Stimulated activated naive CD8-positive, alpha-beta T cell treated with anti-CD3 and anti-CD28 coated beads, Interleukin-15, amount 100 ng/mL, for 72 hours (primary cell): ENCODE results near the gene FSD2.
A peak's percentile ranks its signal among the peaks of the same experiment; 100 is the strongest.
"Not testable (repeated sequence)": the region's sequence is repeated elsewhere in the genome, so short reads cannot be mapped to it uniquely, and the experiment has no call there.

Experiments used
- ATAC-seq: fragments of 150-1000 bp; cut with Tn5 transposase; 2 replicates; pipeline ENCODE4 v1.10.0; 2021; ENCODE audit warnings: mild to moderate bottlenecking, moderate library complexity
- DNase-seq, 2 donors: peaks; one replicate each; pipeline ENCODE4 v3.0.0; 2021 to 2022
- H3K27ac Mint-ChIP-seq, 2 donors: one replicate each; pipeline ENCODE4 v1.8.0; 2022; ENCODE audit warnings: mild to moderate bottlenecking in 2 of 2, mixed read lengths in 2 of 2, moderate library complexity in 2 of 2
- H3K27me3 Mint-ChIP-seq: one replicate; pipeline ENCODE4 v1.8.0; 2022; ENCODE audit warnings: mixed read lengths
- H3K4me1 Mint-ChIP-seq: one replicate; pipeline ENCODE4 v1.8.0; 2022; ENCODE audit warnings: mild to moderate bottlenecking, mixed read lengths
- H3K4me3 Mint-ChIP-seq, 2 donors: one replicate each; pipeline ENCODE4 v1.8.0; 2022; ENCODE audit warnings: mild to moderate bottlenecking in 2 of 2, mixed read lengths in 2 of 2, moderate library complexity in 1 of 2
- H3K9me3 Mint-ChIP-seq, 2 donors: one replicate each; pipeline ENCODE4 v1.8.0; 2022; ENCODE audit warnings: mixed read lengths in 2 of 2

FSD2 gene

GRCh38 chr15:82743810-82744209, 62.1 kb downstream of the FSD2 start:
- Mint-ChIP-seq H3K9me3 (no peaks in the 10 kb centered on the region), H3K4me1 (peaks cover 6% of the 10 kb centered on the region), H3K27me3 (no peaks in the 10 kb centered on the region), H3K4me3 (no peak overlapping the region), H3K27ac (no peak overlapping the region)
- ATAC-seq (no peak), DNase-seq (no peak)

- DNase-seq (no peak), ATAC-seq (no peak)
- Mint-ChIP-seq H3K4me3 (no peak overlapping the region), H3K27me3 (no peaks in the 10 kb centered on the region), H3K27ac (peak overlapping the region in 1 of 2 donors; percentile 28), H3K4me1 (no peaks in the 10 kb centered on the region), H3K9me3 (no peaks in the 10 kb centered on the region)
Observed at GRCh38 chr15:82742134-82742533, 63.7 kb downstream of the FSD2 start.

DNA sequence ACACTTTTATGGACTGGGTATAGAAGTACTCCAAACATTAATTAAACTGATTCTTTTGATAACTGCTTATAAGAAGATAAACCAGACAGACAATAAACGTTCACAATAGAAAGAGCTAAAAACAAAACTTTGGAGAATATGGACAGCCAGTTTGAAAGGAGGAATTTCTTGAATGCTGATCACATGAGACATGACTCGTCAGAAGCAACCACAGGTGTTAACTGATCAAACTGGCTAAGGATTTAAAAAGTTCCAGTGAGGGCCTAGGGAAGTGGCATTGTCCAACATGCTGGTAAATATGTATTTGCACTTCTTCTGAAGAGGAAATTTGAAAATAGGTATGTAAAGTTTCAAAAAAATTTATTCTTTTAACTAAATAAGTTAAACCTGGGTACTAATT, 66.8 kb downstream of the FSD2 start:
- ATAC-seq (no peak), DNase-seq (no peak)
- Mint-ChIP-seq H3K27me3 (no peaks in the 10 kb centered on the region), H3K27ac (no peak overlapping the region), H3K4me1 (no peaks in the 10 kb centered on the region), H3K4me3 (no peak overlapping the region), H3K9me3 (no peaks in the 10 kb centered on the region)

DNA sequence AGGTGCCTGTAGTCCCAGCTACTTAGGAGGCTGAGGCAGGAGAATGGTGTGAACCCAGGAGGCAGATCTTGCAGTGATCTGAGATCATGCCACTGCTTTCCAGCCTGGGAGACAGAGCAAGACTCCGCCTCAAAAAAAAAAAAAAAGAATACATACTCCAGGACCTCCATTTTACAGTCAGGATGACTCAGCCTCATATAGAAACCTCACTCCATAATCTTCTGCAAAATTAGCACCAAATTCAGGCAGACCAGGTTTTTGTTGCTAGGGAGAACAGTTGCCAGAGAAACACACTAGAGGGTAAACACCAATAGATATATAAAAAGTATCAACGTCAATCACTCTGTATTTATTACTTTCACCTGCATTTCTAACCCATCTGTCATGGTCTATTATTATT, 67.9 kb downstream of the FSD2 start:
- Mint-ChIP-seq H3K9me3 (no peaks in the 10 kb centered on the region), H3K4me1 (no peaks in the 10 kb centered on the region), H3K4me3 (no peak overlapping the region), H3K27me3 (no peaks in the 10 kb centered on the region), H3K27ac (peak overlapping the region in 1 of 2 donors; percentile 79)
- DNase-seq (no peak), ATAC-seq (no peak)

DNA sequence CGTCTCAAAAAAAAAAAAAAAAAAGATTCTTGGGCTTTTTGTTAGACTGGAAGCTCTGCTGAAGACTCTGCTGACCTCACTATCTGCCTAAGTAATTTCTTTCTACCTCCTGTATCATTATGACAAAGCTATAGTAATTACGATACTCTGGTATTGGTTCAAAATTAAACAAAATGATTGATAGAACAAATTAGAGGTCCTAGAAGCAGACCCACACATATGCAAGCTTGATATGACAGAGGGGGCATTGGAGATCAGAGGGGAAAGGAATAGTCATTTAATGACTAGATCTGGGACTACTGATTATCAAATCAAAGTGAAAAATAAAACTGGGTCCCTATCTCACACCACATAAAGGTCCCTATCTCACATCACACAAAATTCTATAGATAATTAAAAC, 74.3 kb downstream of the FSD2 start:
- H3K27ac Mint-ChIP-seq = no peak overlapping the region
- H3K4me1 Mint-ChIP-seq = no peaks in the 10 kb centered on the region
- H3K27me3 Mint-ChIP-seq = no peaks in the 10 kb centered on the region
- H3K4me3 Mint-ChIP-seq = no peak overlapping the region
- ATAC-seq (no peak), DNase-seq (no peak)
- no peaks in the 10 kb centered on the region for H3K9me3 Mint-ChIP-seq

- Mint-ChIP-seq H3K27me3 (no peaks in the 10 kb centered on the region), H3K4me3 (no peak overlapping the region), H3K9me3 (no peaks in the 10 kb centered on the region), H3K27ac (no peak overlapping the region), H3K4me1 (no peaks in the 10 kb centered on the region)
- DNase-seq (no peak), ATAC-seq (no peak)
Observed at GRCh38 chr15:82730022-82730530, 75.8 kb downstream of the FSD2 start.

- H3K27me3 Mint-ChIP-seq = peaks cover 7% of the 10 kb centered on the region
- ATAC-seq (no peak), DNase-seq (no peak)
- H3K4me3 Mint-ChIP-seq = no peak overlapping the region
- H3K27ac Mint-ChIP-seq = no peak overlapping the region
- no peaks in the 10 kb centered on the region for H3K4me1 Mint-ChIP-seq
- H3K9me3 Mint-ChIP-seq = no peaks in the 10 kb centered on the region
Observed at GRCh38 chr15:82726816-82727215, 79.1 kb downstream of the FSD2 start.

- Mint-ChIP-seq H3K27me3 (peaks cover 31% of the 10 kb centered on the region), H3K4me3 (no peak overlapping the region)
- DNase-seq = no peak
Observed at GRCh38 chr15:82715003-82715402, 90.9 kb downstream of the FSD2 start.

DNA sequence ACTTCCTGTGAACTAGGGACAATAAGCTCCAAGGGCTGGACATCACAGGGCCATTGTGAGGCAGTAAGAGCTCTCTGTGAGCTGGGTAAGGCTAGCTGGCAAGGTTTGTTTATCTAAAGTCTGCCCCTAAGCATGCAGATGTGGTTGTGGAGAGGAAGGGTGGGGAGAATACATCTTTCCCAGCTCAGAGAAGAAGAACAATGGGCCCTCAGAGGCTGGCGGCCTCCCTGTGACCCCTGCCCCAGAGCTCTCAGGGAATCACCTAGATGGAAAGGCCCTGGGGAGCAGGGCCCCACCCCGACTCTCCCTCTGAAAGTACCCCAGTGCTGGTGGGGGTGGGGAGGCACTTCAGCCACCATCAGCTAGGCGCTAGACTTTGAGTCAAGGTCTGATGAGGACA, 91.9 kb downstream of the FSD2 start:
- ATAC-seq = no peak
- H3K27ac Mint-ChIP-seq = no peak overlapping the region
- peaks cover 31% of the 10 kb centered on the region for H3K27me3 Mint-ChIP-seq
- peaks cover 9 to 11% of the 10 kb centered on the region in 2 donors for H3K9me3 Mint-ChIP-seq
- no peaks in the 10 kb centered on the region for H3K4me1 Mint-ChIP-seq
- no peak for DNase-seq
- H3K4me3 Mint-ChIP-seq = no peak overlapping the region

More at GRCh38 chr15:82715003-82715402, 90.9 kb downstream of the FSD2 start:
- Mint-ChIP-seq H3K27ac (no peak overlapping the region), H3K9me3 (peaks cover 9 to 11% of the 10 kb centered on the region in 2 donors), H3K4me1 (no peaks in the 10 kb centered on the region)
- no peak for ATAC-seq

- Mint-ChIP-seq H3K27me3 (peaks cover 31% of the 10 kb centered on the region), H3K4me3 (no peak overlapping the region), H3K27ac (no peak overlapping the region), H3K9me3 (peaks cover 3 to 9% of the 10 kb centered on the region in 2 donors), H3K4me1 (no peaks in the 10 kb centered on the region)
- DNase-seq = no peak
- ATAC-seq = no peak
Observed at GRCh38 chr15:82712036-82712435, 93.8 kb downstream of the FSD2 start.

DNA sequence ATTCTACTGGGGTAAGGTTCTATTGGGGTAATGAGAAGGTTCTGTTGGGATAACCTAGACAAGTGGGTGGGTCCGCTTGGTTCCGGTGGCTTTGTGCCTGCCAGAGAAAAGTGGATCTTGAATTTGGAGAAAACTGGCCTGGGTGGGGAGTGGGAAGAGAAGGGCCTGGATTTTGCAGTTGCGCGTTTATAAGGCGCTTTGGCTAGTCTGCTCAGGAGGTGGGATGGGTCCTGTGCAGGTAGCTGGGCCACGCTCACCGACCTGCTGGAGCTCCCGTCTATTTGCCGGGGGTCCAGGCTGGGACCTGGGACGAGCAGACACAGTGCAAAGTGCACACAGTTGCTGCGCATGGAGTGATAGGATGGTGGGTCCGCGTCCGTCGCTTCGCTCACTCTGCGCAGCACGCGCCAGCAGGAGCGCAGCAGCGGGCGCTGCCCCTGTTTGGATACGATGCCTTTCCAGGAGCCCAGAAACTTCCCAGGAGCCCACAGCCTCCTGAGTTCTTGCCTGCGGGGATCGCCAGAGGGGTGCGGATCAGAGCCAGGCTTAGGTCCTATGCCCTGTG, 94.9 kb downstream of the FSD2 start:
- Mint-ChIP-seq H3K27me3 (peaks cover 31% of the 10 kb centered on the region), H3K9me3 (no peaks in the 10 kb centered on the region), H3K27ac (peak overlapping the region in 1 of 2 donors; percentile 27), H3K4me3 (no peak overlapping the region), H3K4me1 (no peaks in the 10 kb centered on the region)
- DNase-seq (no peak), ATAC-seq (no peak)

GRCh38 chr15:82710208-82710555, 95.7 kb downstream of the FSD2 start:
- Mint-ChIP-seq H3K27me3 (peaks cover 31% of the 10 kb centered on the region), H3K4me3 (peak overlapping the region; percentile 68 to 69), H3K9me3 (no peaks in the 10 kb centered on the region), H3K27ac (no peak overlapping the region), H3K4me1 (no peaks in the 10 kb centered on the region)
- ATAC-seq (no peak), DNase-seq (no peak)

DNA sequence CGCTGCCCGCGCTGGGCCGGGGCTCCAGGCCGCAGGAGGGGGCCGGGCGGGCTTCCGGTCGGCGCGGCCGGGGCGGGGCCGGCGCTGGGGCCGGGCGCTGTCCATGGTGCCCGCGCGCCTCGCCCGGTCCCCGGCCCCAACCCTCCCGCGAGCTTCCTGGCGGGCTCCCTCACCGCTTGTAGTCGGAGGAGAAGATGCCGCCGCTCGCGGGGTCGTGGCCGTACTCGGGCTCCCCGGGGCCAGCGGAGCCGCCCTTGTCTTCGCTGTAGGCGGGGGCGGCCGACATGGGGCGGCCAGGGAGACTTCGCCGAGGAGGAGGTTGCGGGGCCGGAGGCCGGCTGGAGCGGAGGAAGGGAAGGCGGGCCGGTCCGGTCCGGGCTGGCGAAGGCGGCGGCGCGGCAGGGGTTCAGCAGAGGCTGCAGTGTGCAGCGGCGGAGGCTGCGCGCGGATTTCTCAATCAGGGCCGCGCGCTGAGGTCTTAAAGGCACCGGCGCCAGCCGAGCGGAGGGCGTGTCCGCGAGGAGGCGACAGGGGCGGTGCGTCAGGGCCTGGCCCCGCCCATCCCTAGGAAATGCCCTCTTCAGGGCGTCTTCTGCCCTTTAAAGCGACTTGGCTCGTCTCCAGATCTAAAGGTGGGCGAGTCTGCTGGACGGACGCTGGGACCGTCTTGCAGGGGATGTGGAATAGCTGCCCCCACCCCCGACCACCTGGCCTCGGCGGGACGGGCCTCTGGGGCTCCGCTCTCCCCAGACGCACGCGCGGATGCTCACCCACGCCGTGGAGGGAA, 96.3 kb downstream of the FSD2 start, which contains the start of gene AP3B2:
AP3B2 (minus strand) TSS at position 455 of the 787 bp plus-strand sequence; CDS start at position 286, 169 bp downstream.
- DNase-seq = peak; percentile 73 to 75
- Mint-ChIP-seq H3K9me3 (no peaks in the 10 kb centered on the region), H3K4me1 (no peaks in the 10 kb centered on the region), H3K27me3 (peaks cover 31% of the 10 kb centered on the region), H3K27ac (no peak within 1 kb of the TSS), H3K4me3 (peak within 1 kb of the TSS; percentile 68 to 69)
- peak; percentile 95 for ATAC-seq

- Mint-ChIP-seq H3K4me1 (no peaks in the 10 kb centered on the region), H3K4me3 (no peak overlapping the region), H3K27ac (no peak overlapping the region), H3K9me3 (no peaks in the 10 kb centered on the region), H3K27me3 (peaks cover 31% of the 10 kb centered on the region)
- ATAC-seq (no peak), DNase-seq (peak in 1 of 2 donors; percentile 14)
Observed at GRCh38 chr15:82709081-82709420, 96.8 kb downstream of the FSD2 start.

GRCh38 chr15:82705856-82706255, 100.0 kb downstream of the FSD2 start:
- DNase-seq, H3K27me3 Mint-ChIP-seq, H3K9me3 Mint-ChIP-seq, H3K27ac Mint-ChIP-seq, H3K4me1 Mint-ChIP-seq, H3K4me3 Mint-ChIP-seq, ATAC-seq: not testable (repeated sequence)
